Stimulated activated CD4-positive, alpha-beta T cell treated with anti-CD3 and anti-CD28 coated beads, Interleukin-4, amount 100 ng/mL, for 24 hours (primary cell): ENCODE measurements around the gene NKX3-2.
A peak's percentile ranks its signal among the peaks of the same experiment; 100 is the strongest.

Source experiments
- DNase-seq: peaks from one replicate; pipeline ENCODE4 v3.0.0-alpha.2; 2020

The NKX3-2 gene

DNA sequence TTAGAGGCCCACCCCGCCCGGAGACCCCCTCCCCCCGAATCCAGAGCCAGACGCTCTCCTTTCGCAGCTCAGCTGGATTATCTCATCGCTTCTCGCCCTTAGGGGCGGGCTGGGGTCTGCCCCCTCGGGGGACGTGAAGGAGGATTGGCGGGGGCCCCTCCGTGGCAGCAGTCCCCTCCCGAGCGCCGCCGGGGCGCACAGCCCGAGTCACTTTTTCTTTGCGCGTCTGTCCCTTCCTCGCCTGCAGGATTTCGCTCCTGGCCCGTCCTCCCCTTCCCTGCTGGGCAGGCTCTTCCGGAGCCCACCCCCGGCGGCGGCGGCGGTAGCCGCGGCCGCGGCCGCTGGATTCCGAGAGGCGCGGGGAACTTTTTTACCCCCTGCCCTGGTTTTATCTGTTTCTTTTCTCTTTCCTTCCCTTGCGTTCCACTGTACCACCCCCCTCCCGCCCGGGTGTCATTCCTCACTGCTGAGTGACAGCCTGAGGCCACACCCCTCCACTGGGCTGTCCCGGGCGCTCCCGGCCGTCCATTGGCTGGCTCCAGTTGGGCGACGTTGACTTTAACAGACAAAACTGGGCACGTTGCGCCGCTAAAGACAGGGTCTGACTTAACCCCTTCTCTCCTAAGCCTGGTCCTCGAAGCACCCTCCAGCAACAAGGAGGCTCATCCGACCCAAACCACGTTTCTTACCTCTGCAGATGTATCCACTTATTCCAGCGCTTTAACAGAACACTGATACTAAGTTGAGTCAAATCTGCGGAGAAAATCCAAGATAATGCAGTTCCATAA, 492 bp upstream of the NKX3-2 start:
- peak; percentile 49 for DNase-seq

DNA sequence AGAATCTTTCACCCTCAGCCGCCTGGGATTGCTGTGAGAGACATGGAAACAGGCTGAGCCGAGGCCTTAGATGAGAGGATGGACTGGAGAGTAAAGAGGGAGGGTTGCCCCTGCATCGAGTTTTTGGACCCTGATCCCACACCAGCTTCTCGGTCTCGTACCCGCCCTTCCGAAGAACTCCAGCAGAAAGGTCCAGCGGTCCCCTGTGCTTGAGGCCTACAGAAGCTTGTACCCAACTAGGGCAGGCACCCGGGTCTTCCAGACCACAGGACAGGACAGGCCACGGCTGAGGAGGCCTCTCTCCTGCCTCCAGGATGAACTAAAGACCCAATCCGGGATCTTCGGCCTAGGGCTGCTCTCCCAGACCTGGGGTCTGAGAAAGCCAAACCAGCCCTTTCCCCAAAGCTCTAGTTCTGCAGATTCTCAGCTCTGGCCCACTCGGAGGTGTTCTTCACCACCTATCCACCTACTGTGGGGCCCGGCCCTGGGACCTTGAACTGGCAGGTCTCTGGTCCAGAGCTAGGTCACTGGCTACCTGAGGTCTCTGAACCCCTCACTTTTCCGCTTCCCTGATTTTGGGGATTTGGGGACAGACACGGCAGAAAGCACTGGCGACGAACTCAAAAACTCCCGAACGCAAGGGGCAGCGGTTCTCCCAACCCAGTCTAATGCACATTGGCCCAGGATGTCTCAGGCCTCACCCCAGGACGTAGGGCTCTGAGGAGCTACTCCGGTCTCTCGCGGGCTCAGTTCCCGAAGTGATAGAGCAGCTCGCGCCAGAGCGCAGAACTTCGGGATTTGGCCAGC, 1.1 kb downstream of the NKX3-2 start:
- DNase-seq = no peak

DNA sequence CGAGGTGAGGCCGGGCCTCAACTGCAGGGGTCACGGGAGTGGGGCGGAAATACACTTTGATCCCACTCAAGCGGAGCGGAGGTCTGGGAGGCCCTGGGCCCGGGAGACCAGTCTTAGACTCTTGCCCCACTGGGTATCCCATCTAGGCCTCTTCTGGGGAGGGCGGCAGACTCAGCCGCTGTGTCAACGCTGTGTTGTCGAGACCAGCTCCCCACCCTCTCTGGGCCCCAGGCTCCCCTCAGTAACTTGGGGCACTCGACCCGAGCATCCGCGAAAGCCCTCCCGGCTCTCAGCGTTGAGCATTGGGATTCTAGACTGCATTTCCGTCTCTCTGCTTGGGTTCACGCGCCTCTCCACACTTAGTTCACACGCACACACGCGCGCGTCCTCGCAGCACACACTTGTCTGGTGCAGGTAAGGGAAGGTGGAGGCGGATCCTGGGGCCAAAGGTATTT, 1.7 kb downstream of the NKX3-2 start:
- DNase-seq = no peak

DNA sequence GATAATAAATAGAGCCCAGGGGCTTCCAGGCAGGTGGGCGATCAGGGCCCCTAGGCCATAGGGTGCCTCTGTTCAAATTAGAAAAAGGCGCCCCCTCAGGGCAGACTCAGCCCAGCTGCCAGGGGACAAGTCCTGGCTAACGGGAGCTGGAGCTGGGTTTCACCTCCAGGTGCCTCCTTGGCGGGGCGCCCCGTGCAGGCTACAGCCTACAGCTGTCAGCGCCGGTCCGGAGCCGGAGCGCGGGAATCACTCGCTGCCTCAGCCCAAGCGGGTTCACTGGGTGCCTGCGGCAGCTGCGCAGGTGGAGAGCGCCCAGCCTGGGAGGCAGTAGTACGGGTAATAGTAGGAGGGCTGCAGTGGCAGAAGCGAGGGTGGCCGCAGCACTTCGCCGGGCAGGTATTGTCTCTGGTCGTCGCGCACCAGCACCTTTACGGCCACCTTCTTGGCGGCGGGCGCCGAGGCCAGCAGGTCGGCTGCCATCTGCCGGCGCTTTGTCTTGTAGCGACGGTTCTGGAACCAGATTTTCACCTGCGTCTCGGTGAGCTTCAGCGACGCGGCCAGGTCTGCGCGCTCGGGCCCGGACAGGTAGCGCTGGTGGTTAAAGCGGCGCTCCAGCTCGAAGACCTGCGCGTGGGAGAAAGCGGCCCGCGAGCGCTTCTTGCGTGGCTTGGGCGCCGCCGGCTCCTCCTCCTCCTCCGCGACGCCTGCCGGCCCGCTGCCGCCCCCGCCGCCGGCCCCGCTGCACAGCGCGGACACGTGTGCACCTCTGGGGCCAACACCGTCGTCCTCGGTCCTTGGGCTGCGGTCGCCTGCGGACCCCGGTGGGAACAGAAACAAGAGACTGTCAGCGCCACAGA, 2.4 kb downstream of the NKX3-2 start:
- DNase-seq = peak; percentile 33

DNA sequence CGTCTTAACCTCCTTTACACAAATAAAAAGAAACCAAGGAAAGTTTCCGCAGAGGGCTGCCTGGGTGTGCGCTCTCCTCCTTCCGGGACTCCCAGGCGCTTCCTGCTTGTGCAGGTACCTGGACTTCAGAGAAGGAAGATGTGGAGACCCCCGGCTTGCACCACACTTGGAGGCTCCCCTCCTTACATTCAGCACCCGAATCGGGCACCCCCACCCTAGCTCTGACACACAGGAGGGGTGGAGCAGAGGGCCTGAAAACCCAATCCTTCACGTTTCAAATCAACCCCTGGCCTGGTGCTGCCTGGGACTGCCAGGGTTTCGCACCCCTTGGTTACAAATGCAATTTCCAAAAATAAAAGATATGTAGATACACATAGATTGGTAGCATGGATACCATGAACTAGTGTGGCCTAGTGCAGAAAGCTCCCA, 3.1 kb downstream of the NKX3-2 start:
- DNase-seq = no peak

DNA sequence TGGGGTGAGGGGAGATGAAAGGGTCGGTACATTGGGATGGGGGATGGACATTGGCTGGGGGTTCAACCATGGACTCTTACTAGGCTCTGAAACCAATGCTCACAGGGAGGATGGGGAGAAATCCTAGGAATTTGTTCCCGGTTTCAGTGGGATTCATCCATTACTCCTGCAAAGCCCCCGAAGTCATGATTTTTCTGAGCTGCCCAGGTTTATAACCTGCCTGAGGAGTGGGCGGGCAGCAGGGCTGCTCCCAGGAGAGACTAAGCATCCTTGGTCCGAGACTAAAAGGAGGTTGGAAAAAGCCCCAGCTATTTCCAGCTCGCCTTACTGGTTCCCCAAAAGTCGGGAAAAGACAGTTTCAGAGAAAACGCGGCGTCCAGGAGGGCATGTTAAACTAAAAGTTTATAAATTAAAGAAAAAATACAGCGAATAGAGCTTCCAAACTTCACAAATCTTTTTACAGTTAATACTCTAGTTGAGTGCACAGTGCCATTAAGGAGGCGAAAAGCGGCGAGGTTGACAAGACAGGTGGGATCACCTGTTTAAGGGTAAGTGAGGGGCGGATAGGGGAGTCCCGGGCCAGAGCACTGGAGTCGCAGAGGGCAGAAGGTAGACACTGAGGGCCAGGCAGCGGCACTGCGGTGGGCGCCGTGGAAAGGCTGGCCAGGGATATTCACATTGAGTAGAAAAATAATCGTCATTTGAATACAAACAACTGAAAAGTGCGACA, 3.7 kb downstream of the NKX3-2 start:
- DNase-seq = no peak

DNA sequence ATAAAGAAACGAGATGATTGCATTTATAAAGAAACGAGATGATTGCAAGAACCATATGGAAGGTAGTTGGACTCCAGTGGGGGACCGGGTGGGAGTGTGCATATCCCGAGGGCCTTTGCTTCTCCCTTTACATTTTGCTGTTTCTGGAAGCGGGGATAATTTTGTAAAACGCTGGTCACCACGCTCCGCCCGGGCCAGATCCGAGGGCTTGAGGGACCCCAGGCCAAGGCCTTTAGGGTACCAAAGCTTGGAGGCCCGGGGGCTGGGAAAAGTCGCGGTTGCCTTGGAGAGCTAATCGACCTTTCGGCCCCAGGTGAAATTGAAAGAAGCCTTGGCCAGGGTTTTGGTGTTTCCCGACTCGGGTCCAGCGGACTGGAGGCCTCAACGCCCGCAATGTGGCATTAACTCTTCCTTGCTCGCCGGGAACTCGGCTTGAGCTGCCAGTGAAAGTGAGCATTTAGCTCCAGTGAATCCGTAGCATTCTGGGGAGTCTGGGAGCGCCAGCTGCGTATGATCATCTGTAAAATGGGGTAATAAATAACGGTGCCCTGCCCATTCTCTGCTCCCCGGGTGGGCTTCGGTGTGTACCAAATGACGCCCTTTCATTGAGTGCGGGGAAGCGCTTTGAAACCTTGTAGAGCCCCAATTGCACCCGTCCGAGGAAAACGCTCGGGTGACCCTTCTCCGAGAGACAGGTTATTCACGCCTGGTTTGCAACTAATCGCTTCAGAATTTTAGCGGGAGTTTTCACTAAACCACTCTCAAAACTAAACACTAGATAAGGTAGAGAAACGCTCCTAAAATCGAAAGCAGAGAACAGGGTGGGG, 4.5 kb downstream of the NKX3-2 start:
- no peak for DNase-seq

DNA sequence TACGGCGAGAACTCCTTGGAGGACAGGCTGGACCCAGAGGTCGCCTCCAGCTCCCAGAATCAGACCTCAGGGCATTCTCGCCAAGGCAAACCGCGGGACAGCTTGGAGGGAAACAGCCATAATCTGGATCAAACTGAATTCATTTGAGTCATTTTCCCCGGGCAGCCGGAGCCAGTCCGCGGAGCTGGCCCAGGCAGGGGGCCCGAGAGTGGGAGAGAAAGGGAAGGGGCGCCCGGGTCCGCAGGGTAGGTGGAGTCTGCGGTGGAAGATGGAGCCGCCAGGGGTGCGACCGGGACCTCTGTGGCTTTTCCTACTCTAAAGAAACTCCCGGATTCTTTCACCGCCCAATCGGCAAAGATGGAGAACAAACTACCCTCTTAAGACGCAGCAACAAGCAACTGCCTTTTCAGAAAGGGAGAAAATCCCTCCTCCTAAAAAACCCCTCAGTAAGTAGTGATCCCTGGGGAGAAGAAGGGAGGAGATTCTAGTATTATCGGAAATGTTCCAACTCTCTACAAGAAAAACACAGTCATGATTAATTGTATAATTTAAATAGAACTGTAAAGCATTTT, 5.2 kb downstream of the NKX3-2 start:
- no peak for DNase-seq

DNA sequence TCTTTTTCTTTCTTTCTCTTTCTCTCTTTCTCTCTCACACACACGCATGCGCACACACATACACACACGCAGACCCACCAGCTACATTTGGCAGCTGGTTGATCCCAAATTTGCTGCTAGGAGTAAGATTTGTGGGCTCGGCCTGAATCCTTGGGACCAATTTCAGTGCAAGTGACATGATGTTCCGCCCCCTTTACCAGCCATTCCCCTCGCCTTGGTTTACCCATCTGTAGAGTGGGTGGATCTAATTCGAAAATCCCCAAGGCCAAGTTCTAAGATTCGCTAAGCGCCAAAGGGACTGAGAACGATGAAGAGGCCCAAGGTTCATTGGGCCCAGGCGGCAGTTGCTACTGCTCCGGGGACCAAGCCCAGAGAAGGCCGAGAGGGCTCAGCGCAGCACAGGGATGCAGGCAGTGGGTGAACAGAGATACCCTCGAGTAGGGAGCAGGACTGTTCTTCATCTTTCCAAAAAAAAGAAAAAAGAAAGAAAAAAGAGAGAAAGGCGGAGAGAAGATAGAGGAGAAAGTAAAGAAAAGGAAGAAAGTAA, 5.8 kb downstream of the NKX3-2 start:
- DNase-seq = no peak

DNA sequence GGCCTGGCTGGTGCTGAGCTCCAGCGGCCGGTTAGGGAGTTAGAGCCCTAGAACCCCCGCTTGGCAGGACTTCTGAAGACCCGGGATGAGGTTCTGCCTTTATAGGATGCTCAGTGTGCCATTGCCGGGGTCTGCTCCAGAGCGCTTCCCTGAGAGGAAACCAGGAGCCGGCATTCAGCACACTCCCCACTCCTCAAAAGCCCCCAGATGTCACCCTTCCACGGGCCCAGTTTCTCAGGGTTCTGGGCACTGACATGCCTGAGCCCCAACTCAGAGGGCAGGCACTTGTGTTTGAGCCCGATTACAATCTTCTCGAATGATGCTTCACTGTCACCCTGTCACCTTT, 6.5 kb downstream of the NKX3-2 start:
- DNase-seq = no peak

DNA sequence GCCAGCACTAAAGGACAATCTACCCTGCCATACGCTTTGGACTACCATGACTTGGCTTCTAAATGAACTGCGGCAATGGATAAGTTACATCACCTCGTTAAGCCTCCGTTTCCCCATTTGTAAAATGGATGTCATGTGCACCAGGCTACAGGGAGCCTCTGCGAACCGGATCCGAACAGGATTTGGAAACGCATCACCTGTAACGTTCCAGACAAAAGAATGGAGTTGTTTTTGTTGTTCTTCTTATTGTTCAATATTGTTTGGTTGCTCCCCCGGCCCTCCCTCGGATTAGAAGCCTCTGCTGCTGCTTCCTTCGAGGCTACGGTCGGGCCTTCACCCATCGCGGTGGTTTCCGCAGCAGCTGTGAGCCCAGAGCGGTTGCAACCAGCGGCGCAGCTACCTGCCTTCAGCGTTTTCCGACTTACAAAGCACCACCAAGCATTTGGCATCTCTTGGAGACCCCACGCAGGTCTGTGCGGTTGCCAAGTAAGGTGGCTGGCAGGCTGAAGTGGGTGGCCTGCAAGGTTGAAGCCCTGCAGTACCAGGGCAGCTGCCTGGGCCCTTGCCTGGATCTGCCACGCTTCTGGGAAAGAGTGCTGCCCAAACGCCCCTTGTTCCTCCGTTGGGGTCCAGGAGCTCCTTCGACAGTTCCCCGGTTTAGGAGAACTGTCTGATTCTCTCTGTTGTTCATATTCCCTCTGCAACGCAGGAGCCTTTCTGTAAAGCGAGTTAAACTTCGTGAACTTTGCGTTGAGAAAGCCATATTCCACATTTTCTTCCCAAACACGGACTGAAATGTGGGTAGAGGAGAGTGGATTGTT, 7.1 kb downstream of the NKX3-2 start:
- no peak for DNase-seq

DNA sequence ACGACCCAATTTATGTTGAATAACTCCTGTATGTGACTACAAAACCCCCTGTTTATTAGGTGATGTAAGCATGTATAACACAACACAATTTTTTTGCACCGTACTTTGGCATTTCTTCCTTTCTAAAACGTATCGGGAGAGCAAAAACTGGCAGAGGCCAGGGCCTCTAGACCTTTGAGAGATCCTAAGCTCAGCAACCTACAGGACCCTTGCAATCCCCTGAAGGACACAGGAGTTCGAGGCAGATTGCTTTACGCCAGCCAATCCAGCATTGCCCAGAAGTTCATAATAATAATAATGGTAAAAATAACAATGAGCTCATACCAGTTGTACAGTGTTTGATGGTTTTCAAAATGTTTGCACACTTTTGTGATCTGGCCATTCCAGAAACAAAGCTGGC, 7.7 kb downstream of the NKX3-2 start:
- DNase-seq = no peak

DNA sequence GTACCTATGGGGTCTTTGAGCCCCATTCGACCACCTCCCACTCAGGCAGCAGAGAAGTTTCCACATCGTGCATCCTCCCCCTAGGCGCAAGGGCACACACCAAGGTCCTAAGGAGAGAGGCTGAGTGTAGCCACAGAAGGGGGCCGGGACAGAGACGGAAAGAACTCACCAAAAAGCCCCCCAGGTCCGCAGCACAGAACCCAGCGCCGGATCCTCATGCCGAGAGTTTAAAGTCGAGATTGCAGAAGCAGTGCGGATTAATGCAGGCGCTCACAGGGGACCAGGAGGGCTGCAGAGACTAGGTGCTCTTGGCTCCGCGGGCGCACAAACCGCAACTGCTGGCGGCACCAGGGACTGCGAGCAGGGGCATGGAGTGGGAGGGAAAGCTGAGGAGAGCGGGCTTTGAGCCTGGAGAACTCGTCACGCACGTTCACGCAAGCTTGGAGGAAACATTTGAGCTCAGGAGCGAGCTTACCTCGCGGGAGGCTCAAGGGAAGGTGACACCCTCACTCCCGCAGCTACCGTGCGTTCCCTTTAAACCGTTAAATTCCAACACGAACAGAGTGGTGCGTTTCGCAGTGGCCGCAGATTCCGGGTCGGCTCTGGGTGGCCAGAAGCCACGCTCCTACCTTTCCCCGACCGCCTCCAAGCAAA, 8.5 kb downstream of the NKX3-2 start:
- no peak for DNase-seq

DNA sequence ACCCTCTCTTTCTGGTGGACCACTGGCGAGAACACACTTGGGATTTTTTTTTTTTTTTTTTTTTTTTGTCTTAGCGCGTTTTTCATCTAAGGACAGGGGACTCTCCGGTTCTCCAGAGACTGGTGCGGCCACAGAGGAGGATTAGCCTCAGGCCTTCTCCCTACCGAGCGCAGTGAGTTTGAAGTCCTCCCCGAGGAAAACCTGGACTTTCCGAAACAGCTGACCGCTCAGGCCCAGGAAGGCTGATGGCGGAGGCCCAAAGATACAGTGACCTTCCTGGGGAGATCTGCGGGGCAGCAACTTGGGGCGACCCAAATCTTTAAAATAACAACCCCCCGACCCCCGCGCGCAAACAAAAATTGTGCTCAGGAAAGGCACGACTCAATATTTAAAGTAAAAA, 9.2 kb downstream of the NKX3-2 start:
- no peak for DNase-seq

DNA sequence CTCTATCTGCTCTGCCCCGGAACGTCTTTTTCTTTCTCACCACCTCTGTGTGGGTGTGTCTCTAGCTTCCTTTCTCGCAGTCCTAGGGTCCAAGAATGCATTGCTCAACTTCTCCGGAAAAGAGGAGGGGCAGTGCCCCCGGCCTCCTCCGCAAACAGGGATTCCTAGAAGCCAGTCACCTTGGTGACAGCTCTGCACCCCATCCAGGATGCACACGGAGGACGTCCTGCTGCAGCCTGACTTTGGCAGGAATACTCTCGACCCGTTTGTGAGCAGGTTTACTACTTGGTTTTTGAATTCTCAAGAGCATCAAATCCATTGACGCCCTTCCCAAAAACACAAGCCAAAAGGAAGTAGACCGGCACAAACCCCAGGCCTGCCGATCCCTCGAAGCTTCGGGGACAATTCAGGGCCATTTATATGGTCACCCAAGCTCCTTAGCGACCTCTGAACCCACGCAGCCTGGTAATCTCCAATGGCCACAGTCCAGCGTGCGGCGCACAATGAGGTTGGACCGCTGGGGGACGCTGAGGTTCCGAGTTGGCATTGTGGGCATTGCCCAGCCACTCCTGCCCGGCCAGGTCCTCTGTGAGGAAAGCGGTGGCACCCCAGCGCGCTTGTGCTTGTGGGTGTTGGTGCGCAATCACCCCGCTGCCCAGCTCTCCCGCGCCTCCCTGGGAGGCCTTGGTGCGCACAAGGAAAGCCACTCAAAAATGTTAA, 9.8 kb downstream of the NKX3-2 start:
- no peak for DNase-seq

DNA sequence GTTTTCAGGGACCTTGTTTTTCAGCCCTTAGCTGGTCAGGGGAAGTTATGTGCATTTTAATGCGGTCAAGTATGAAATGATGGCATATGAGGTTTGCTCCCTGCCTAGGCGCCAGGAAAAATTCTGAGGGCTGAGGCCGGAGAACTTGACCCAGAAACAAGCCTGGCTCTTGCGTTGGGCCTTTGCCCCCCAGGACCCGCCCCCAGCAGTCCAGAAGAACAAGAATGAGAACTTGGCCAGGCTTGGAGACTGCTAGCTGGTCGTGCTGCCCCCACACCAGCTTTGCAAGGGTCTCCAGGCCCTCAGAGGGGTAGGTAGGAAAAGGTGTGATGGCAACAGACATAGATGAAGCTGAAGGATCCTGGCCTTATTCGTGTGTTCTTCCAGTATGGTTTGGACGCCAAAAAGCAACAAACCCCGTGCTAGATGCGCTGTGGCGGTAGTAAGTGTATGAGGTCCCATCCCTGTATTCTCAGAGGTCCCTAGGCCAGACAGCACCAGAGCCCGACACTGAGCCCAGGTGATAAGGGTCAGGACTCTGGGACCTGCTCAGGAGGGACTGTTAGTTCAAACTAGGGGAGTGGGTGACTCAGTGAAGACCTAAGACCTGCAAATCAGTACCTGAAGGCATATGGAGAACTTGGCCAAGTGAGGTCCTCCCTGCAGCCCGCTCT, 10.5 kb downstream of the NKX3-2 start:
- no peak for DNase-seq

DNA sequence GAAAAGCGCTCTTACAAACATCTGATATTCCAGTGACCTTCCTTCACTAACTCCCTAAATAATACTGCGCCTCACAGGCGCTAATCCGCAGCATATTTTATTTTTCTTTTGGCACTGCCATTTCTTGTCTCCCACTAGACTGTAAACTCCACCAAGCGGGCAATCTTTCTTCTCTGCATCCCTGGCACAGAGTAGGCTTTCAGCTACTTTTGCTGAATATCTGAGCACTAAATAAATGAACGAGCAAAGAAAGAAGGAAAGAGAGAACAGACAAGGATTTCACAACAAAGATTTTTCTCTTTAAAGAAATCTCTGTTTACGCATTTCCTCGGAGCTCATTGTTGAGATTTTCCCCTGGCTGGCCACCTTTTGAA, 12.7 kb downstream of the NKX3-2 start:
- DNase-seq = no peak
